Neural cell (in vitro differentiated cells): Measurements from ENCODE around the gene PLXNA4. TPM values are rescaled to one million over a fixed set of nuclear protein-coding genes. Genes with fewer than 3 reads are reported as not detected.

Experiments
- H2AFZ ChIP-seq: fragments of 200-600, 300-800 bp; sonication (generic), shearing (Covaris generic); 2 replicates; pipeline ENCODE4 v1.6.0; 2014; ENCODE audit warnings: low read depth, mild to moderate bottlenecking, antibody characterized with exemption, low read length, moderate library complexity
- H3F3A ChIP-seq: fragments of 200-600 bp; shearing (Covaris generic); 2 replicates; pipeline ENCODE4 v1.6.1; 2016; ENCODE audit warnings: mild to moderate bottlenecking, moderate library complexity, mixed read lengths, antibody characterized with exemption, low read length; ENCODE audit not compliant: insufficient read depth, poor library complexity, severe bottlenecking
- H3K27ac ChIP-seq: fragments of 200-600, 300-800 bp; sonication (generic), shearing (Covaris generic); 2 replicates; pipeline ENCODE4 v1.5.1; 2014; ENCODE audit warnings: mild to moderate bottlenecking, low read length, moderate library complexity
- H3K27me3 ChIP-seq: fragments of 300-800, 200-600 bp; sonication (generic), shearing (Covaris generic); 2 replicates; pipeline ENCODE4 v1.6.0; 2014; ENCODE audit warnings: mild to moderate bottlenecking, low read depth, low read length, moderate library complexity; ENCODE audit not compliant: insufficient read depth
- H3K36me3 ChIP-seq: fragments of 300-800, 200-600 bp; sonication (generic), shearing (Covaris generic); 2 replicates; pipeline ENCODE4 v1.5.1; 2014; ENCODE audit warnings: mild to moderate bottlenecking, antibody characterized with exemption, low read length, moderate library complexity; ENCODE audit not compliant: insufficient read depth
- H3K4me2 ChIP-seq: fragments of 300-800, 200-600 bp; sonication (generic), shearing (Covaris generic); 2 replicates; pipeline ENCODE4 v1.6.0; 2014; ENCODE audit warnings: mild to moderate bottlenecking, low read length
- H3K4me3 ChIP-seq: fragments of 300-800, 200-600 bp; sonication (generic), shearing (Covaris generic); 2 replicates; pipeline ENCODE4 v1.5.1; 2014; ENCODE audit warnings: mild to moderate bottlenecking, low read length, moderate library complexity
- H3K79me2 ChIP-seq: fragments of 200-600 bp; shearing (Covaris generic); replicated peaks from 2 replicates; pipeline ENCODE4 v1.6.0; 2014; ENCODE audit warnings: mild to moderate bottlenecking, low read length, moderate library complexity; ENCODE audit not compliant: insufficient read depth
- H3K9ac ChIP-seq: fragments of 300-800, 200-600 bp; sonication (generic), shearing (Covaris generic); 2 replicates; pipeline ENCODE4 v1.6.1; 2016; ENCODE audit warnings: mild to moderate bottlenecking, low read length, mixed read lengths
- H3K9me2 ChIP-seq: fragments of 200-600 bp; shearing (Covaris generic); 2 replicates; pipeline ENCODE4 v1.6.1; 2016; ENCODE audit warnings: mild to moderate bottlenecking, low read length, mixed read lengths; ENCODE audit not compliant: insufficient read depth
- H3K9me3 ChIP-seq: fragments of 200-600, 300-800 bp; sonication (generic), shearing (Covaris generic); 2 replicates; pipeline ENCODE4 v1.6.1; 2016; ENCODE audit warnings: mild to moderate bottlenecking, mixed run types, low read length, moderate library complexity, mixed read lengths
- H4K20me1 ChIP-seq: fragments of 200-600 bp; shearing (Covaris generic); 2 replicates; pipeline ENCODE4 v1.6.1; 2016; ENCODE audit warnings: mild to moderate bottlenecking, mixed run types; ENCODE audit not compliant: insufficient read depth
- EP300 ChIP-seq: fragments of 450-650 bp; conservative IDR thresholded peaks from 2 replicates; pipeline ENCODE4 v1.6.1; 2014; ENCODE audit warnings: antibody characterized with exemption, mild to moderate bottlenecking, moderate library complexity; ENCODE audit not compliant: poor library complexity, severe bottlenecking
- EZH2 ChIP-seq: fragments of 200-600, 300-800 bp; shearing (Covaris generic), sonication (generic); IDR thresholded peaks from 2 replicates; pipeline ENCODE4 v1.6.1; 2014; ENCODE audit warnings: antibody characterized with exemption, low read length, borderline replicate concordance, mild to moderate bottlenecking; ENCODE audit not compliant: insufficient read depth, poor library complexity, severe bottlenecking
- MXI1 ChIP-seq: fragments of 450-650 bp; conservative IDR thresholded peaks from 2 replicates; pipeline ENCODE4 v1.6.1; 2014; ENCODE audit warnings: antibody characterized with exemption, mild to moderate bottlenecking; ENCODE audit not compliant: poor library complexity, severe bottlenecking
- POLR2AphosphoS5 ChIP-seq: IDR thresholded peaks from 2 replicates; pipeline ENCODE4 v1.6.1; 2012
- RAD21 ChIP-seq: fragments of 450-650 bp; conservative IDR thresholded peaks from 2 replicates; pipeline ENCODE4 v1.6.1; 2014; ENCODE audit warnings: antibody characterized with exemption, mild to moderate bottlenecking, moderate library complexity
- SMC3 ChIP-seq: fragments of 450-650 bp; conservative IDR thresholded peaks from 2 replicates; pipeline ENCODE4 v1.6.1; 2014; ENCODE audit warnings: antibody characterized with exemption, mild to moderate bottlenecking, moderate library complexity; ENCODE audit not compliant: poor library complexity
- TAF1 ChIP-seq: IDR thresholded peaks from 2 replicates; pipeline ENCODE4 v1.6.1; 2012; ENCODE audit warnings: low read depth
- polyA plus RNA-seq: library from polyadenylated mRNA; depleted of rRNA; stranded (reverse); fragments of >200 nt; gene quantifications from 2 replicates; pipeline ENCODE4 v1.2.3, GENCODE V29; 2014
- TF ChIP-seq, protein P1 (sequence below): fragments of 450-650 bp; IDR thresholded peaks from 2 replicates; pipeline ENCODE4 v1.5.1; 2014; ENCODE audit warnings: antibody characterized with exemption, mild to moderate bottlenecking, moderate library complexity; ENCODE audit not compliant: poor library complexity, severe bottlenecking
- TF ChIP-seq, protein P2 (sequence below): IDR thresholded peaks from 2 replicates; pipeline ENCODE4 v1.6.1; 2012; ENCODE audit warnings: borderline replicate concordance

The PLXNA4 gene
- polyA plus RNA-seq, 1 donor from 2014 or later = 7.2 TPM

DNA sequence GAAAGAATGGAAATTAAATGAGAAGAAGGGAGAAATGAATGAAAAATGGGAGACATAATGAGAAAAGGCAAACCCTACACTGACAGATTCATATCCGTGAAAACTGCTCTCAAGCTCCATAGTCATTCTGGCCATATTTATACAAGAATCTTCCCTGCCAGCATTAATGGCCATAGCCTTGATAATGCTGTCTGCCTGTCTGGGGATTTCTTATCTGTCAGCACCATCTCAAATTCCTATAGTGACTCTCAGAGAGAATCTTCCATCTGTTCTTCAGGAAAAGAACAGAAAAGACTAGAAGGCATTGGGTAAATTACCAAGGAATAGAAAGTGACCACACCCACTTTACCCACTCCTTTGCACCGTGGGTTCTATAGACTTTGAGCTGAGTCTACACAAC is 295.9 kb downstream of the PLXNA4 start:
- H4K20me1 ChIP-seq = no peaks in the 10 kb centered on the region
- H3K4me2 ChIP-seq = no peak overlapping the region
- H3K4me3 ChIP-seq = no peak overlapping the region
- no peaks in the 10 kb centered on the region for H3K9me3 ChIP-seq
- H3K27ac ChIP-seq = no peak overlapping the region
- no peak overlapping the region for H2AFZ ChIP-seq
- H3F3A ChIP-seq = no peaks in the 10 kb centered on the region
- H3K9ac ChIP-seq = no peak overlapping the region
- TF ChIP-seq POLR2AphosphoS5 (no peak), RAD21 (no peak), SMC3 (no peak), EP300 (no peak), MXI1 (no peak), EZH2 (no peak), TAF1 (no peak)
- TF ChIP-seq, protein P1, sequence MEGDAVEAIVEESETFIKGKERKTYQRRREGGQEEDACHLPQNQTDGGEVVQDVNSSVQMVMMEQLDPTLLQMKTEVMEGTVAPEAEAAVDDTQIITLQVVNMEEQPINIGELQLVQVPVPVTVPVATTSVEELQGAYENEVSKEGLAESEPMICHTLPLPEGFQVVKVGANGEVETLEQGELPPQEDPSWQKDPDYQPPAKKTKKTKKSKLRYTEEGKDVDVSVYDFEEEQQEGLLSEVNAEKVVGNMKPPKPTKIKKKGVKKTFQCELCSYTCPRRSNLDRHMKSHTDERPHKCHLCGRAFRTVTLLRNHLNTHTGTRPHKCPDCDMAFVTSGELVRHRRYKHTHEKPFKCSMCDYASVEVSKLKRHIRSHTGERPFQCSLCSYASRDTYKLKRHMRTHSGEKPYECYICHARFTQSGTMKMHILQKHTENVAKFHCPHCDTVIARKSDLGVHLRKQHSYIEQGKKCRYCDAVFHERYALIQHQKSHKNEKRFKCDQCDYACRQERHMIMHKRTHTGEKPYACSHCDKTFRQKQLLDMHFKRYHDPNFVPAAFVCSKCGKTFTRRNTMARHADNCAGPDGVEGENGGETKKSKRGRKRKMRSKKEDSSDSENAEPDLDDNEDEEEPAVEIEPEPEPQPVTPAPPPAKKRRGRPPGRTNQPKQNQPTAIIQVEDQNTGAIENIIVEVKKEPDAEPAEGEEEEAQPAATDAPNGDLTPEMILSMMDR = no peak
- TF ChIP-seq, protein P2, sequence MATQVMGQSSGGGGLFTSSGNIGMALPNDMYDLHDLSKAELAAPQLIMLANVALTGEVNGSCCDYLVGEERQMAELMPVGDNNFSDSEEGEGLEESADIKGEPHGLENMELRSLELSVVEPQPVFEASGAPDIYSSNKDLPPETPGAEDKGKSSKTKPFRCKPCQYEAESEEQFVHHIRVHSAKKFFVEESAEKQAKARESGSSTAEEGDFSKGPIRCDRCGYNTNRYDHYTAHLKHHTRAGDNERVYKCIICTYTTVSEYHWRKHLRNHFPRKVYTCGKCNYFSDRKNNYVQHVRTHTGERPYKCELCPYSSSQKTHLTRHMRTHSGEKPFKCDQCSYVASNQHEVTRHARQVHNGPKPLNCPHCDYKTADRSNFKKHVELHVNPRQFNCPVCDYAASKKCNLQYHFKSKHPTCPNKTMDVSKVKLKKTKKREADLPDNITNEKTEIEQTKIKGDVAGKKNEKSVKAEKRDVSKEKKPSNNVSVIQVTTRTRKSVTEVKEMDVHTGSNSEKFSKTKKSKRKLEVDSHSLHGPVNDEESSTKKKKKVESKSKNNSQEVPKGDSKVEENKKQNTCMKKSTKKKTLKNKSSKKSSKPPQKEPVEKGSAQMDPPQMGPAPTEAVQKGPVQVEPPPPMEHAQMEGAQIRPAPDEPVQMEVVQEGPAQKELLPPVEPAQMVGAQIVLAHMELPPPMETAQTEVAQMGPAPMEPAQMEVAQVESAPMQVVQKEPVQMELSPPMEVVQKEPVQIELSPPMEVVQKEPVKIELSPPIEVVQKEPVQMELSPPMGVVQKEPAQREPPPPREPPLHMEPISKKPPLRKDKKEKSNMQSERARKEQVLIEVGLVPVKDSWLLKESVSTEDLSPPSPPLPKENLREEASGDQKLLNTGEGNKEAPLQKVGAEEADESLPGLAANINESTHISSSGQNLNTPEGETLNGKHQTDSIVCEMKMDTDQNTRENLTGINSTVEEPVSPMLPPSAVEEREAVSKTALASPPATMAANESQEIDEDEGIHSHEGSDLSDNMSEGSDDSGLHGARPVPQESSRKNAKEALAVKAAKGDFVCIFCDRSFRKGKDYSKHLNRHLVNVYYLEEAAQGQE = no peak
- no peaks in the 10 kb centered on the region for H3K27me3 ChIP-seq
- no peaks in the 10 kb centered on the region for H3K79me2 ChIP-seq
- no peaks in the 10 kb centered on the region for H3K9me2 ChIP-seq
- no peaks in the 10 kb centered on the region for H3K36me3 ChIP-seq

DNA sequence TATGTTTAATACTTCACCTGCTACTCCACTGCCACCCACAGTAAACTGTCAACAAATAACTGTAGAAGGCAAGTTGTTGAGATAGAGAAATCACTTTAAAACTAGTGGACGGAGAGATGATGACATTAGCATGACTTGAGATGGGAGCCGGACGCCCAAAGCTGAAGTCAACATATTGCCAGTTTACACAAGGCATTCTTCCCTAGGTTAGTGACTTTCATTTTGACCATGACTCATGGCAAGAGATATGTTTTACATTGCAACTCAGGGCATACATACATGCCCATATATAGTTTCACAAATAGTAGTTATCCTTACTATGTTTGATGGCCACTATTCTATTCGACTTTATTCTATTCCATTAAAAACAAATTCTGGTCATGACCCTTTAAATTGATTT is 296.6 kb downstream of the PLXNA4 start:
- Histone ChIP-seq H3K36me3 (no peaks in the 10 kb centered on the region), H3K9ac (no peak overlapping the region), H3K4me2 (no peak overlapping the region), H3K4me3 (no peak overlapping the region), H3K27ac (no peak overlapping the region), H4K20me1 (no peaks in the 10 kb centered on the region), H3K79me2 (no peaks in the 10 kb centered on the region), H3K9me2 (no peaks in the 10 kb centered on the region), H3F3A (no peaks in the 10 kb centered on the region), H2AFZ (no peak overlapping the region), H3K9me3 (no peaks in the 10 kb centered on the region), H3K27me3 (no peaks in the 10 kb centered on the region)
- TF ChIP-seq MXI1 = no peak
- no peak for TF ChIP-seq POLR2AphosphoS5
- TF ChIP-seq EZH2 = no peak
- TF ChIP-seq RAD21 = no peak
- no peak for TF ChIP-seq TAF1
- TF ChIP-seq, protein P2 = no peak
- no peak for TF ChIP-seq EP300
- no peak for TF ChIP-seq SMC3
- TF ChIP-seq, protein P1 = no peak
